Measurements from ENCODE around the gene SAMD11. TPM values are rescaled to one million over a fixed set of nuclear protein-coding genes. Genes with fewer than 3 reads are reported as not detected.
A peak's percentile ranks its signal among the peaks of the same experiment; 100 is the strongest.

SAMD11 gene
- total and polyA plus RNA-seq, 4 donors: 0.51 to 4.1 (median 1.3) TPM

DNA sequence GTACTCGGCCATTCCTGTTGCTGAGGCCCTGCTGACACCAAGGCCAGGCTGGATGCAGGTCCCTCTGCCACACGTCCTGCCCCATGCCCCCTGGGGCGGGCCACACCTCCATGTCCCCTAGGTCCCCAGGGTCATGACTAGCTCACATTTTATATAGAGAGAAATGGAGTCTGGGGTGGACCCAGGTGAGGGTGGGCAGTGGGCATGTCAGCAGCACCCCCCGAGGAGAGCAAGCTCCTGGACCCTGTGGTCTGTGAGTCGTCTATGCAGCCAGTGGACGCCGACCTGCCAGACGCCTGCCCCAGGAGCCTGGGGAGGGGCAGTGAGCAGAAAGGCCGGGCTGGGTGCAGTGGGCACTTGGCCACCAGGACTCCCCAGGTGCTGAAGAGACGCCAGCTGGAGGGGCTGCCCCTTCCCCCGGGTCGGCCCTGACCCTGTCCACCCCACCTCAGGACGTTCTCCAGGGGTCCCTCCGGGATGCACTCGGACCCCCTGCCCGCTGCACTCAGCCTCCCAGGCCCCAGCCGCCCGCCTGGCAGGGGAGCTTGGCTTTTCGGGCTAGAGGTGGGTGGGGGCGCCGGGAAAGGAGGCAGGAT is 15.9 kb downstream of the SAMD11 start:
- Histone ChIP-seq H3K9me3 (ENCODE audit: control insufficient read depth in 4 of 4, low read length in 3 of 4) (no peaks in the 10 kb centered on the region), H3K36me3 (ENCODE audit: control insufficient read depth in 4 of 4, insufficient read depth in 3 of 4, low read depth in 1 of 4, low read length in 3 of 4) (no peaks in the 10 kb centered on the region), H3K4me1 (ENCODE audit: control insufficient read depth in 4 of 4, insufficient read depth in 4 of 4, low read length in 3 of 4) (peaks cover 16 to 46% (median 23%) of the 10 kb centered on the region in 4 donors), H3K9ac (ENCODE audit: low read depth in 1 of 2, low read length in 2 of 2) (no peak overlapping the region), H3K27ac (ENCODE audit: low read depth in 1 of 2, low read length in 2 of 2) (no peak overlapping the region), H3K4me3 (ENCODE audit: low read depth in 1 of 3, low read length in 3 of 3) (peak overlapping the region in 1 of 3 donors; percentile 50), H3K27me3 (ENCODE audit: control insufficient read depth in 4 of 4, insufficient read depth in 4 of 4, low read length in 3 of 4) (peaks cover 0 to 4% (median 1%) of the 10 kb centered on the region in 4 donors)
- no peak for DNase-seq (ENCODE audit: low spot score)
- TF ChIP-seq GABPA (IDR thresholded peaks at IDR 0.05 in 1 of 2, conservative IDR thresholded peaks at IDR 0.05 in 1 of 2) (no peak), JUND (IDR thresholded peaks at IDR 0.05) (no peak), HNF4A (conservative IDR thresholded peaks at IDR 0.05) (no peak), FOXA2 (IDR thresholded peaks at IDR 0.05) (no peak), RXRA (IDR thresholded peaks at IDR 0.05) (no peak), FOXA1 (IDR thresholded peaks at IDR 0.05) (no peak), NR2F2 (IDR thresholded peaks at IDR 0.05) (no peak), RAD21 (IDR thresholded peaks at IDR 0.05) (no peak), YY1 (IDR thresholded peaks at IDR 0.05) (no peak), HNF4G (IDR thresholded peaks at IDR 0.05) (no peak), TAF1 (conservative IDR thresholded peaks at IDR 0.05) (no peak), SP1 (IDR thresholded peaks at IDR 0.05) (no peak)
- TF ChIP-seq, protein P1, sequence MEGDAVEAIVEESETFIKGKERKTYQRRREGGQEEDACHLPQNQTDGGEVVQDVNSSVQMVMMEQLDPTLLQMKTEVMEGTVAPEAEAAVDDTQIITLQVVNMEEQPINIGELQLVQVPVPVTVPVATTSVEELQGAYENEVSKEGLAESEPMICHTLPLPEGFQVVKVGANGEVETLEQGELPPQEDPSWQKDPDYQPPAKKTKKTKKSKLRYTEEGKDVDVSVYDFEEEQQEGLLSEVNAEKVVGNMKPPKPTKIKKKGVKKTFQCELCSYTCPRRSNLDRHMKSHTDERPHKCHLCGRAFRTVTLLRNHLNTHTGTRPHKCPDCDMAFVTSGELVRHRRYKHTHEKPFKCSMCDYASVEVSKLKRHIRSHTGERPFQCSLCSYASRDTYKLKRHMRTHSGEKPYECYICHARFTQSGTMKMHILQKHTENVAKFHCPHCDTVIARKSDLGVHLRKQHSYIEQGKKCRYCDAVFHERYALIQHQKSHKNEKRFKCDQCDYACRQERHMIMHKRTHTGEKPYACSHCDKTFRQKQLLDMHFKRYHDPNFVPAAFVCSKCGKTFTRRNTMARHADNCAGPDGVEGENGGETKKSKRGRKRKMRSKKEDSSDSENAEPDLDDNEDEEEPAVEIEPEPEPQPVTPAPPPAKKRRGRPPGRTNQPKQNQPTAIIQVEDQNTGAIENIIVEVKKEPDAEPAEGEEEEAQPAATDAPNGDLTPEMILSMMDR (IDR thresholded peaks at IDR 0.05; ENCODE audit: low read depth, low read length, missing input control): no peak
- TF ChIP-seq, protein P2, sequence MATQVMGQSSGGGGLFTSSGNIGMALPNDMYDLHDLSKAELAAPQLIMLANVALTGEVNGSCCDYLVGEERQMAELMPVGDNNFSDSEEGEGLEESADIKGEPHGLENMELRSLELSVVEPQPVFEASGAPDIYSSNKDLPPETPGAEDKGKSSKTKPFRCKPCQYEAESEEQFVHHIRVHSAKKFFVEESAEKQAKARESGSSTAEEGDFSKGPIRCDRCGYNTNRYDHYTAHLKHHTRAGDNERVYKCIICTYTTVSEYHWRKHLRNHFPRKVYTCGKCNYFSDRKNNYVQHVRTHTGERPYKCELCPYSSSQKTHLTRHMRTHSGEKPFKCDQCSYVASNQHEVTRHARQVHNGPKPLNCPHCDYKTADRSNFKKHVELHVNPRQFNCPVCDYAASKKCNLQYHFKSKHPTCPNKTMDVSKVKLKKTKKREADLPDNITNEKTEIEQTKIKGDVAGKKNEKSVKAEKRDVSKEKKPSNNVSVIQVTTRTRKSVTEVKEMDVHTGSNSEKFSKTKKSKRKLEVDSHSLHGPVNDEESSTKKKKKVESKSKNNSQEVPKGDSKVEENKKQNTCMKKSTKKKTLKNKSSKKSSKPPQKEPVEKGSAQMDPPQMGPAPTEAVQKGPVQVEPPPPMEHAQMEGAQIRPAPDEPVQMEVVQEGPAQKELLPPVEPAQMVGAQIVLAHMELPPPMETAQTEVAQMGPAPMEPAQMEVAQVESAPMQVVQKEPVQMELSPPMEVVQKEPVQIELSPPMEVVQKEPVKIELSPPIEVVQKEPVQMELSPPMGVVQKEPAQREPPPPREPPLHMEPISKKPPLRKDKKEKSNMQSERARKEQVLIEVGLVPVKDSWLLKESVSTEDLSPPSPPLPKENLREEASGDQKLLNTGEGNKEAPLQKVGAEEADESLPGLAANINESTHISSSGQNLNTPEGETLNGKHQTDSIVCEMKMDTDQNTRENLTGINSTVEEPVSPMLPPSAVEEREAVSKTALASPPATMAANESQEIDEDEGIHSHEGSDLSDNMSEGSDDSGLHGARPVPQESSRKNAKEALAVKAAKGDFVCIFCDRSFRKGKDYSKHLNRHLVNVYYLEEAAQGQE (IDR thresholded peaks at IDR 0.05): no peak
- TF ChIP-seq, protein P3, sequence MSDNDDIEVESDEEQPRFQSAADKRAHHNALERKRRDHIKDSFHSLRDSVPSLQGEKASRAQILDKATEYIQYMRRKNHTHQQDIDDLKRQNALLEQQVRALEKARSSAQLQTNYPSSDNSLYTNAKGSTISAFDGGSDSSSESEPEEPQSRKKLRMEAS (IDR thresholded peaks at IDR 0.05): no peak
- TF ChIP-seq, protein P4, sequence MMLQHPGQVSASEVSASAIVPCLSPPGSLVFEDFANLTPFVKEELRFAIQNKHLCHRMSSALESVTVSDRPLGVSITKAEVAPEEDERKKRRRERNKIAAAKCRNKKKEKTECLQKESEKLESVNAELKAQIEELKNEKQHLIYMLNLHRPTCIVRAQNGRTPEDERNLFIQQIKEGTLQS (IDR thresholded peaks at IDR 0.05): no peak
- TF ChIP-seq, protein P5, sequence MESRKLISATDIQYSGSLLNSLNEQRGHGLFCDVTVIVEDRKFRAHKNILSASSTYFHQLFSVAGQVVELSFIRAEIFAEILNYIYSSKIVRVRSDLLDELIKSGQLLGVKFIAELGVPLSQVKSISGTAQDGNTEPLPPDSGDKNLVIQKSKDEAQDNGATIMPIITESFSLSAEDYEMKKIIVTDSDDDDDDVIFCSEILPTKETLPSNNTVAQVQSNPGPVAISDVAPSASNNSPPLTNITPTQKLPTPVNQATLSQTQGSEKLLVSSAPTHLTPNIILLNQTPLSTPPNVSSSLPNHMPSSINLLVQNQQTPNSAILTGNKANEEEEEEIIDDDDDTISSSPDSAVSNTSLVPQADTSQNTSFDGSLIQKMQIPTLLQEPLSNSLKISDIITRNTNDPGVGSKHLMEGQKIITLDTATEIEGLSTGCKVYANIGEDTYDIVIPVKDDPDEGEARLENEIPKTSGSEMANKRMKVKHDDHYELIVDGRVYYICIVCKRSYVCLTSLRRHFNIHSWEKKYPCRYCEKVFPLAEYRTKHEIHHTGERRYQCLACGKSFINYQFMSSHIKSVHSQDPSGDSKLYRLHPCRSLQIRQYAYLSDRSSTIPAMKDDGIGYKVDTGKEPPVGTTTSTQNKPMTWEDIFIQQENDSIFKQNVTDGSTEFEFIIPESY (IDR thresholded peaks at IDR 0.05): no peak
- 25% methylated on average over 21 of the region's 21 CpGs for WGBS
